ENCODE results near the gene HOXC5. TPM values are rescaled to one million over a fixed set of nuclear protein-coding genes. Genes with fewer than 3 reads are reported as not detected.
A peak's percentile ranks its signal among the peaks of the same experiment; 100 is the strongest.

The HOXC5 gene
- total and polyA plus RNA-seq, 3 donors from 2014 or later = 1.3 to 5.5 (median 1.9) TPM

DNA sequence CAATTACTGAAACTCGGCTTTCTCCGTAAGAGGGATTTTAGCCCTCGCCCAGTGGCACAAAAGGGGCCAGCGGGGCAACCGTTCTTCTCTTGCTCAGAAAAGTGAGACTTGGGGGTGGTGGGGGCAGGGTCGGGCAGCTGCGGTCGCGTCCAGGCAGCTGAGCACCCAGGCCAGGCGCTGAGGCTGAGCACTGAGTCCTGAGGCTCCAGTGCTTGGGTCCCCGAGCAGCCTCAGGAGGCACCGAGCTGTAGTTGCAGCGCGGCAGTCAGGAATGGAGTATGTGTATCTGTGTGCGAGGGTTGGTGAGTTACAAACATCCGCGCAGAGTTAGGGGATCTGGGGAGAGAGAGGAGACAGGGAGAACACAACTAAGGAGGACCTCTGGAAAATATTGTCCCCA lies 8.7 kb upstream of the HOXC5 start:
- 45 to 57% methylated on average over 11 to 17 of the region's 17 CpGs for WGBS, 2 donors
- no peak for DNase-seq
- intact Hi-C loops (cut with DNase I; ENCODE audit: low total_unique reads) = no loop called here
- TF ChIP-seq POLR2A (IDR thresholded peaks at IDR 0.05) = no peak
- TF ChIP-seq, protein P1, sequence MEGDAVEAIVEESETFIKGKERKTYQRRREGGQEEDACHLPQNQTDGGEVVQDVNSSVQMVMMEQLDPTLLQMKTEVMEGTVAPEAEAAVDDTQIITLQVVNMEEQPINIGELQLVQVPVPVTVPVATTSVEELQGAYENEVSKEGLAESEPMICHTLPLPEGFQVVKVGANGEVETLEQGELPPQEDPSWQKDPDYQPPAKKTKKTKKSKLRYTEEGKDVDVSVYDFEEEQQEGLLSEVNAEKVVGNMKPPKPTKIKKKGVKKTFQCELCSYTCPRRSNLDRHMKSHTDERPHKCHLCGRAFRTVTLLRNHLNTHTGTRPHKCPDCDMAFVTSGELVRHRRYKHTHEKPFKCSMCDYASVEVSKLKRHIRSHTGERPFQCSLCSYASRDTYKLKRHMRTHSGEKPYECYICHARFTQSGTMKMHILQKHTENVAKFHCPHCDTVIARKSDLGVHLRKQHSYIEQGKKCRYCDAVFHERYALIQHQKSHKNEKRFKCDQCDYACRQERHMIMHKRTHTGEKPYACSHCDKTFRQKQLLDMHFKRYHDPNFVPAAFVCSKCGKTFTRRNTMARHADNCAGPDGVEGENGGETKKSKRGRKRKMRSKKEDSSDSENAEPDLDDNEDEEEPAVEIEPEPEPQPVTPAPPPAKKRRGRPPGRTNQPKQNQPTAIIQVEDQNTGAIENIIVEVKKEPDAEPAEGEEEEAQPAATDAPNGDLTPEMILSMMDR (IDR thresholded peaks at IDR 0.05) = no peak
- H3K4me1 ChIP-seq = peaks cover 43% of the 10 kb centered on the region
- no peaks in the 10 kb centered on the region for H3K9me3 ChIP-seq
- H3K27ac ChIP-seq = peak overlapping the region; percentile 63 to 82
- no peaks in the 10 kb centered on the region for H3K36me3 ChIP-seq (ENCODE audit: low read depth, missing control alignments)
- peak overlapping the region in 1 of 2 donors; percentile 30 for H3K4me3 ChIP-seq
- H3K27me3 ChIP-seq = no peaks in the 10 kb centered on the region

DNA sequence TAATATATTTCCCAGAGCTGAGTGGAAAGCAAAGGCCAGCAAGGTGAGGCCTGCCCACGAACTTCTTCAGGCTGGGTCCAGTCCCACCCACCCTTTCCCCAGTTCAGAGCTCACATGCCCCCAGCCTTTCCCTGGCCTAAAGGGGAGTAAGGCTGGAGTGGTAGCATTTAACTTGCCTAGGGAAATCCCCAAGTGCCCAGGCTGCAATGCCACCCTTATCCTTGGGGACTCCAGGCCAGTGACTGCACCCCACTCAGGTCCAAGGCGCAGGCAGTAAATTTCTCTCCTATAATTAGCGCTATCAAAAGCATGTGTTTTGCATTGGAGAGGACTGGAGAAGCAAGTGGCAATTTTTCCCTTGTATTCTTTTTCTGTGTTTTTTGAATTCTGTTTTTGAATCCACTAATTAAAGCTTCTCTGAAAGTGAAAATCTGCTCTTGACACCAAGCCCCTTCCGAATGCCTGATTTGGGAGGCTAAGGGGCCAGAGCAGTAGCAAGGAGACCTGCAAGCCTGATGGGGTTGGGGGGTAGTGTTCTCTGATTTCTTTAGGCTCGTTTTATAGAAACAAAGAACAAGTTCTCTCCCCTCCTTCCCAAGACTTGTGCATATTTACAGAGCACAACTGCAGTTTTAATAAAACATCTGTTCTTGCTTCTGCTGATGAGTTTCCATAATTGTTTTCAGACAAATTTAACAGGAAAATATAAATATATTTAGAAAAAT lies 8.1 kb upstream of the HOXC5 start:
- no peaks in the 10 kb centered on the region for H3K36me3 ChIP-seq (ENCODE audit: low read depth, missing control alignments)
- peaks cover 37% of the 10 kb centered on the region for H3K4me1 ChIP-seq
- no peaks in the 10 kb centered on the region for H3K9me3 ChIP-seq
- 44 to 68% methylated on average over 5 of the region's 5 CpGs for WGBS, 2 donors
- TF ChIP-seq, protein P1 (IDR thresholded peaks at IDR 0.05) = no peak
- no peak for TF ChIP-seq POLR2A (IDR thresholded peaks at IDR 0.05)
- no peak for DNase-seq
- intact Hi-C loops (cut with DNase I; ENCODE audit: low total_unique reads) = no loop called here
- peak overlapping the region; percentile 33 to 82 for H3K27ac ChIP-seq
- no peak overlapping the region for H3K4me3 ChIP-seq
- H3K27me3 ChIP-seq = no peaks in the 10 kb centered on the region

DNA sequence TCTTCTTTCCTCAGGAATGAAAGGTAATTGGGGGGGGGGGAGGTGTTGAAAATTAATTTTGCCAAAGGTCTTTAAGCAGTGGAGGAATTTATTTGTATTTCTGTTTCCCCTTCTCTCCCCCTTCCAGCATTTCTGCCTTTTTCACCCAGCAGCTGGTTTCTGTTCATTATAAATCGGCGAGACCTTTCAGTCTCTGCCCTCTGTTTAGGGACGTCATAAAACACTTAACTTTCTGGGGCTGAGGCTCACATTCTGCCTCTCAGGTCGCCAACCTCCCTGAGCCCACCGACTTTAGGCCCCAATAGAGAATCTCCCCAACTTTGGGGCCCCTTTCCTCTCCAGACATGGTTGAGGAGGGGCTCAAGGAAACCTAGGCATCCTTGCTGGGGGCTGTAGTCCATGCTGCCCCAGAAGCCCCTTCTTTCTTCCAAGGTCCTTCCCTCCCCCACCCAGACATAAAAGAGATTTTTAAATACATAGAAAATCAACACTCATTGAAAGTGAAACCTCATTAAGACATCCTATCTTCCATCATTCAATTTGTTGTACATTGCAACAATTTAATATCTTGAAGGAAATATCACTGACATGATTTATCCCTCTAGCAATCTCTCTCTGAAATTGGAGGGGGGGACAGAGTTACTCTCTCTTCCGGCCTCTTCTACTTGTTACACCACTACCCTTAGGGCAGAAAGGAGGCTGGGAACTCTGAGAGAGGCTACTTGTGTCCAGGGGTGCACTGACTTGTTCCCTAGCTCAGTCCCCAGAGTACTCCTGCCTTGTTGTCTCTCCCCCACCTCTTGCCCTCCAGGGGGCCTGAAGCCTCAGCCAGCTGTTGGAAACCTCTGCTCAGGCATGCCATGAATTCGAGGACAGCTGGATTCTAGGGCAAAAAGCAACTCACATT lies 7.1 kb upstream of the HOXC5 start:
- intact Hi-C loops (cut with DNase I; ENCODE audit: low total_unique reads) = no loop called here
- Histone ChIP-seq H3K27me3 (no peaks in the 10 kb centered on the region), H3K36me3 (ENCODE audit: low read depth, missing control alignments) (no peaks in the 10 kb centered on the region), H3K4me1 (peaks cover 27% of the 10 kb centered on the region), H3K27ac (peak overlapping the region in 1 of 2 donors; percentile 11), H3K4me3 (no peak overlapping the region), H3K9me3 (no peaks in the 10 kb centered on the region)
- DNase-seq = no peak
- TF ChIP-seq, protein P1 (IDR thresholded peaks at IDR 0.05) = no peak
- TF ChIP-seq POLR2A (IDR thresholded peaks at IDR 0.05) = no peak
- 51 to 55% methylated on average over 7 of the region's 7 CpGs for WGBS, 2 donors

DNA sequence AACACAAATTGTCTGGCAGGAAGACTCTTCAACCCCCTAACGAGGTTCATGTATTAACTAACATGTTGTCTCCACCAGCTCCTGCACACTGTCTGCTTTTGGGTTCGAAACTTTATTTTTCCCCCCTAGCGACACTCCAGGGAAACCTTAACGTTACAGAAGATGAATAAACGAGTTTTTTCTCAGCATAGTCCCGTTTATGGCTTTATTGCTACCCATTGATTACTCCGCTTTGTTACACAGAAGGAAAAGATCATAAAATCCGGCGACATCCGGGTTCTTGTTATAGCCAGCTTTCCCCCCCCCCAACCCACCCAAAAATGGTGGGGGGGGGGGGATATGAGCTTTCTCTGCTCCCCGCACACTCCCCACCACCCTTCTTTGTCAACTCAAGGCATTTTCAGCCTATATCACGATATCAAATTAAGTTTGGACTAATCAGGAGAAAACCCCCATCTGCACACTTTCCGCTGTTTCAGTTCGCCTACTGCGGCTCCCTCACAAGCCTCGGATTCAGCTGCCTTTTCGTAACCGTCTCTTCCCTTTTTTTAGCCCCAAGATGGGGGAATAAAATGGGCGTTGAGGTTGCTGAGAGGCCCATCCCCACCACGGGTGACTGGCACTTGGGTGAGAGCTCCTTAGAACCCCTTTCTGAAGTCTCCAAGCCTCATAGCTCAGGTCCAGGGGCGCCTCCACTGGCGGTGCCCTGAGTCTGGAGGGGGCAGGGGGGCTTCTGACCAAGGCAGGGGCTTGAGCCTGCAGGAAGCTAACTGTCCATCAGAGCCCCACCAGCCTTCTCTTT lies 6.0 kb upstream of the HOXC5 start:
- H3K27me3 ChIP-seq = no peaks in the 10 kb centered on the region
- 46 to 50% methylated on average over 22 of the region's 22 CpGs for WGBS, 2 donors
- H3K4me3 ChIP-seq = peak overlapping the region in 1 of 2 donors; percentile 15
- no peak for DNase-seq
- TF ChIP-seq, protein P1 (IDR thresholded peaks at IDR 0.05) = no peak
- TF ChIP-seq POLR2A (IDR thresholded peaks at IDR 0.05) = no peak
- H3K4me1 ChIP-seq = peaks cover 29% of the 10 kb centered on the region
- H3K9me3 ChIP-seq = no peaks in the 10 kb centered on the region
- intact Hi-C loops (cut with DNase I; ENCODE audit: low total_unique reads) = no loop called here
- no peak overlapping the region for H3K27ac ChIP-seq
- no peaks in the 10 kb centered on the region for H3K36me3 ChIP-seq (ENCODE audit: low read depth, missing control alignments)

Measured in testis (tissue), 3 donors.